ENCODE results near the gene GRM8.

The GRM8 gene

DNA sequence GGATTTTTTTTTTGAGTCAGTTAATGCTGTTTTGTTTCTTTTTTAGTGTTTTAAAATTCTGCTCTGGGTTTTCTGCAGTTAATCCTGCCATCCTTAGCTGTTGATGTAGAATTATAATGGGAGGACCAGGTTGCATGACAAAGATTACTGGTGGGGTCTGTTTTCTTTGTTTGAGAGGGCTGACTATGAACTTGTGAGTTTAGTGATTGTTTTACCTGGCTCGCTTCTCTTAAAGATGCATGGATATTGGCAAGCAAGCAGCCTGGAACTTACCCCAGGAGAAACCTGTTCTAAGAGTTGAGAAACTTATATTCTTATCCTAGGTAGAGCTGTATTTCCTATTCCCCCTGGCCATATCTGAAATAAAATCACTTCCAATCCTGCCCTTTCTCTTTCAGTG is 727.8 kb downstream of the GRM8 start:
- DNase-seq (ENCODE audit: low read depth in 2 of 2), result no peak

DNA sequence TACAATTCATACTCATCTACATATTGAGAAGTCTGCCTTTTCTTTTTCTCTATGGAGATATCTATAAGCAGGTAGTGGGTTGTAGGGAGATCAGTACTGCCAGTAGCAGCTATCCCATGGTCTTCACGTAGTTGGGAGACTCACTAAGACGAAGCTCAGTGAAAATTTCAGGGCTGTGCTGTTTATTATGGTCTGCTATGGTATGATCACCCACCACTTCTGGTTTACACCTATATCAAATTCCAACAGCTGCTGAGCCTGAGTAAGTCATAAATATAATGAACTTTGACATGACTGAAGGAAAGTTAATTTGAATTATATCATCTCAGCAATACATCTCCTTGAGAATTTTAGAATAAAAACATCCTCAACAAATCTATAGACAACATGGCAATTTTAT is 741.7 kb downstream of the GRM8 start:
- DNase-seq (ENCODE audit: low read depth in 2 of 2), result no peak

DNA sequence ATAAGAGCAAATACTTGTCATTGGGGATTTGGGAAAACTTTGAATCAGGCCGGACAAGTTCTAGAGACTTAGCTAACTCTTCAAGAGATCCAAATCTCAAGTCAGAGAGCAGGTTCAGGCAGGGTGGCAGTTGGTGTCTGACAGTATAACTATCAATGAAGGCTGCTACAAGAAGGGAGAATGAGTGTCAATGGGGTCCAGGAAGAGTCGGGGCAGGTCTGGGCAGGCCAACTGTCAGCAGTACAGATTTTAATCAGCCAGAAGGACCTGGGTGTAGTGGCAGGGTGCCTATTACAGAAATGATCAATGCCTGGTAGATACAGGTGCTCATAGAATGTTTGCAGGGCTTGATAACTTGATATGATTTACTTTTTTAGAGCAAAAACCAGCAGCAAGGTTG is 751.1 kb downstream of the GRM8 start:
- DNase-seq (ENCODE audit: low read depth in 2 of 2), result no peak

DNA sequence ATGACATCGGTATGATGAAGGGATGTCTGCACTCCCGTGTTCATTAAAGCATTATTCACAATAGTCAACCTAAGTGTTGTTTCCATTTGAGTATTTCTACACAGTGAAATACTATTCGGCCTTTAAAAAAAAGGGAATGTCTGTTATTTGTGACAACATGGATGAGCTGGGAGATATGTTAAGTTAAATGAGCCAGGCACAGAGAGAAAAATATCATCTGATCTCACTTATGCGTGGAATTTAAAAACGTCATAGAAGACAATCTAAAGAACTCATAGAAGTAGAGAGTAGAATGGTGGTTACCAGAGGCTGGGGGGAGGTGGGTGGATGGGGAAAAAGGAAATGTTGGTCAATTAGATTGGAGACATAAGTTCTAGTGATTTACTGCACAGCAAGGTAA is 753.3 kb downstream of the GRM8 start:
- DNase-seq (ENCODE audit: low read depth in 2 of 2), result no peak

DNA sequence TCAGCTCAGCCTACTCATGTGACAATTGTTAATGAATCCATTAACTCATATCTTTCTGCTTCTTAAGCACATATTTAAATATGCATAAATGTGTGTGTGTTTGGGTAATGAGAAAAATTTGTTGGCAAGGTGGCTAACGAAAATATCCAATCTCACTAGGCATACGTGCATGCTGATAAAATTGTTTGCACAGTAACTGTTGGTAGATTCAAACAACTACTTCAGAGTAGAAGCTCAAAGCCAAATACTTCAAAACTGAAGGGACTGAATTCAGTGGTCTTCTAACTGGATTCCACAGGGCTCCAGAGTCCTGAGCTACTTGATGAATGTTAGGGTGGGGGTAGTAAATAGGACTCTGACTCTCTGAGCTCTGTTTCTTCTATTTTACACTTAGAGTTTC is 757.0 kb downstream of the GRM8 start:
- no peak for DNase-seq (ENCODE audit: low read depth in 2 of 2)

DNA sequence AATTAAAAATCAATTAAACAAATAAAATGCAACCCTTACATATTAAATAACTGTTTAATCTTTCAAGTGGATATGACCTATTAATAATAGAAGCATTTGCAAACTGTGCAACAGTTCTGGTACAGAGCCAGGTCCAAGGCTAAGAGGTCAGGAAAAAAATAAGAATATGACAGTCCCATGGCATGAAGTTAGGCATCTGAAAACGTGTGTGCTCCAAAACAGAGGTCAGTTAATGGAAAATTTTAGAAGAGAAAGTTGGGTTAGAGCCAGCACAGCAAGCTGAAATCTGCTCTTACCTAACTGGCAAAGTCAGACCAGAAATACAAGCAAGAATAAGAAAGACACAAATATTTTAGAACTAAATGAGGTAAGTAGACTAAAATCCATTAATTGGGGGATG is 757.7 kb downstream of the GRM8 start:
- DNase-seq (ENCODE audit: low read depth in 2 of 2), result no peak

DNA sequence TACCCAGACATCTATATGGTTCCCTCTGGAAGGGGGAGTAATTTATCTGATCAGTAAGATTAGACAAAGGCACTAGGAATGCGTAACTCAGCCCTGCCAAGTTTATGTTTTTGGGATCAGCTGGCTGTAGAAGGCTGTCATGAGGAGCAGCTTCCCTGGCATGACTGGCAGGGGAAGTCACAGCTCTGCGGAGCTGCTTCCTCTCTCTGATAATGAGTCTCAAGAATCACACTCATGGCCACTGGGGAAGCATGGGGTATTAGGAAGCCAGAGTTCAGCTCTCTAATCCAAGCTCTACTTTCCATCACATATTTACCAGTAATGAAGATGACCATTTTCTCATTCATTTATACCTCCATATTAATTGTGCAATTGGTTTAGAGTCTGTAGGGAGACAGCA is 758.9 kb downstream of the GRM8 start:
- DNase-seq (ENCODE audit: low read depth in 2 of 2), result no peak

DNA sequence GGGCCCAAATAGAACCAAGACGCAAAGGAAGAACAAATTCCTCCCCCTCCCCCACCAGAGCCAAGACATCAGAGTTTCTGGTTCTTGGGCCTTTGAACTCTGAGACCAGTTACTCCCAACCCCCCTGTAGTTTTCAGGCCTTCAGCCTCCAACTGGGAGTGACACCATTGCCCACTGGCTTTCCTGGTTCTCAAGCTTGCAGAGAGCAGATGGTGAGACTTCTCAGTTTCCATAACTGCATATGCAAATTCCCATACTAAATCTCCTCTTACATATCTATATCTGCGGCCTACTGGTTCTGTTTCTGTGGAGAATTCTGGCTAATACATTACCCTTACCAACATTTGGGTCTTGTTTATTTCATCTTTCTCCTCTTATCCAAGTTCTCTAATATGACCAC is 762.9 kb downstream of the GRM8 start:
- DNase-seq (ENCODE audit: low read depth in 2 of 2), result no peak

DNA sequence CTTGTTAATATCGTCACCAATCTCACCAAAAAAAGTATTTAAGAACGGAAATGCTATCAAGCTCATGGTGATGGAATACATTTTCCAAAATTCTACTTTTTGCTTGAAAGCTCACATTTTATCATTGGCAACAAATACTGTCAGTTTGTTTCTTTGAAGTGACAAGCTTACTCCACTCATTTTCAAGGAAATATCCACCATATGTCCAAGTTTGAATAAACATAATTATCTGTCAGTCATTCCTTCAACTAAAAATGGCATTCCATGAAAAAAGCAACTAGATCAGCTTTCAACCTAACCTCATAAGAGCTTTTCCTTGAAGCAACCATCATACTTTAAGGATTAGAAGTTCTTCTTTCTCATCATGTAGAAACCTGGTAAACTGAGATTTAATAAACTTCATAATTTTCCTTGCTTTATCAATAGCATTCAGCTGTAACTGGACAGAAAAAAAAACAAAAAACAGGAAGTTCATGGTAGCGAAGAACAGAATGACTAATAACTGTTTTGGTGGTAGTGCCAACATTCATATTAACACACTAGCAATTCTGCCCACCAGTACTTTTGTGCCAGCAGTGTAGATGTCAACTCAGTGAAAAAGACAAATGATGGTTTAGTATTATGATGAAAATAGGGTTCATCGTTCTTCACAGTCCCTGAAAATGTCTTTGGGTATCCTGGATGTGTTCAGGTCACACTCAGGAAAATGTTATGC is 764.9 kb downstream of the GRM8 start:
- DNase-seq (ENCODE audit: low read depth in 2 of 2), result no peak

DNA sequence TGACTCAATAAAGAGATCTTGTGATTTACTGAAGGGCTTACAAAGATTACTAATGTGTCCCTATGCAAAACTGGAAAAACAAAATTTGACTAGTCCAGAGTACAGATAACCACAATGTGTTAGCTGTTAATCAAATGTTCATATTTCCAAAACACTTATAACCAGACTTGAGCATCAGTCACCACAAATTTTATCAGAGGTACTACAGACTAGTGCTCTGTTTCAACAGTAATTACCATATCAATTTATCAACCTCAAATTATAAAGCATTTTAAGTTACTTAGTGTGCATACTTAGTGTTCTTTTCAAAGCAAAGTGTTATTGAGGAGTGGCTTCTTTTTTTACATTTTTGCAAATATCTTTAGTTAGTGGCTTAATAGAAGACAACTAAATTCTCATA is 765.9 kb downstream of the GRM8 start:
- DNase-seq (ENCODE audit: low read depth in 2 of 2), result no peak

DNA sequence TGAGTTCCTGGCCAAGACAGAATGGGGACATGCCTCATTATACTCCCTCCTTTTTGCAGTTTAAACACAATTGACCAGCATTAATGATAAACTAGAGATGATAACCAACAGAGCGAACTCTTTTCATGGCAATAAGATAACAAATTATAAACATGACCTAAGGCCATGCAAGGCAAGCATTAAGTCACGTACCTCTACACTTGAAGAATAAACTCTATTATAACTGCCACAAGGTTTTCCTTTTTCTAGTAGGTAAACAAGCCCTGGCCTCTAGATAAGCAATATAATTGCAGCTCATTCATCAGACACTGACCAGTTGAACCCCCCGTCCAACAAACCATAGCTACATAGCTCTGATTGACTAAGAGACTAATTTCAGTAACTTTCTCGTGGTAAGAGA is 767.0 kb downstream of the GRM8 start:
- DNase-seq (ENCODE audit: low read depth in 2 of 2), result no peak

DNA sequence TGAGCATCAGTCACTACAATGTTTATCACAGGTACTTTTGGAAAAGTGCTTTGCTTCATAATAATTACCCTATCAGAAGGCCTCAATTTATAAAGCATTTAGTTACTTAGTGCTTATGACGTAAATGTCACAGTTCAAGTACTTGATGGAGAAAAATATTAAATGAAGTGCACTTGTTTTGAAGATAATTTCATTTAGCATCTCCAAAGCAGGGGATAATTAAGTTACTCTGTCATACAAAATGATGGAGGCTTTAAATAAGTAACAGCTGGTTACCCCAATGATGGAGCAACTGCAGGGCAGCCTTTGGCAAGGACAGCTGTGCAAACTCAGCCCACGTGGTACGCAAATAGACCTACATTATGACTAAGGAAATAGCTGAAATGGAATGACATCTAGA is 768.8 kb downstream of the GRM8 start:
- no peak for DNase-seq (ENCODE audit: low read depth in 2 of 2)

DNA sequence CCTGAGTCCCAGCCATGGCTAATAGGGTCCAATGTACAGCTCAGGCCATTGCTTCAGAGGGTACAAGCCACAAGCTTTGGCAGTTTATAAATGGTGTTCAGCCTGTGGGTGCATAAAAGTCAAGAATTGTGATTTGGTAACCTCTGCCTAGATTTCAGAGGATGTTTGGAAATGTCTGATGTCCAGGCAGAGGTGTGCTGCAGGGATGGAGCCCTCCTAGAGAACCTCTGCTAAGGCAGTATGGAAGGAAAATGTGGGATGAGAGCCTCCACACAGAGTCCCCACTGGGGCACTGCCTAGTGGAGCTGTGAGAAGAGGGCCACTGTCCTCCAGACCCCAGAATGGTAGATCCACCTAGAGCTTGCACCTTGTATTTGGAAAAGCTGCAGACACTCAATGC is 779.9 kb downstream of the GRM8 start:
- no peak for DNase-seq (ENCODE audit: low read depth in 2 of 2)

DNA sequence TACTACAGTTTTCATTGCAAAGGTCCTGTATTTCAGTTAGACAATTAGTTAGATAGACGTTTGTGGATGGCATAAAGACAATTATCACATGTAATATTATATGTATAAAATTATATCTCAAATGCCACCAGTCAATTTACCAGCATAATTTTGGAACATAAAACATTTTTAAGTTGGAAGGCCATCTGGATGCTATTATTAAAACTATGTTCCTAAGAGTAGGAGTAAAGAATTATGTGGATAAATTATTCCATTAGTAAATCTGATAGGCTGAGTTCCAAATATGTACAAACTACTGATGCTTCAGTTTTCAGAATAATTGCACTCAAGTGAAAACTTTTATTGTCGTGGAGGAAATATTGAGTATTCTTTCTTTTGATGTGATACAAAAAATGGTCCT is 790.3 kb downstream of the GRM8 start:
- DNase-seq (ENCODE audit: low read depth in 2 of 2), result no peak

DNA sequence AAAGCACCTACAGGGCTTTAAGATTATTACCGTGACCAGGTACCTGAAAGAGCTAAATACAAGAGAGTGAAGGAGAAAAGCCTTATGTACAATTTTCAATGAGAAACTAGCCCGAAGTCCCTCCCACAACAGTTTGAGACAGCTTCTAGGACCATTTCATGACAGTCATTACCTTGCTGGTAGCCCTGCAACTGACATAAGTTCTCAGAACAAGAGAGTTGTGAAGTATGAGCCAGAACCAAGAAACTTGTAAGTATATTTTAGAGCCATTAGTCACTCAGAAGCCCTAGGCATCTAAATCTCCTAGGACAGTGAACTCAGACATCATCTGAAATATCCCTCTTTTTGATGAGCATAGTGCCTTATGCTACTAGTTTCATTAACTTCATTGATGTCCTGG is 792.1 kb downstream of the GRM8 start:
- DNase-seq (ENCODE audit: low read depth in 2 of 2), result no peak

DNA sequence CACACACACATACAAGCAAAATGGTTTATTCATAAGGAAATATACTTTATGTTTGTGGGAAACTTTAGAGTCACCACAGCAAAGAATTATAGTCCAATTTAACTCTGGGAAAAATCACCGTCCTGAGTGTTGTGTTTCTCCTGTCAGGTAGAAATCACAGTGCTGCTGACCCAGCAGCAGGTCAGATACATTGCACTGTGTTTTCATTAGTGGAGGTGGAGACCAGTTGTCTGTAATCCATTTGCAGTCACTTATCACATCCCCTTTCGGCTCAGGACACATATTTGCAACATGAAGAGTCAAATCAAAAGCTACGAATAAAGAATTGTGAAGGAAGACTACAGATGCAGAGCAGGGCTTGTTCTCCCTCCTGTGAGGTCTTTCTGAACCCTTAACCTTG is 799.6 kb downstream of the GRM8 start:
- DNase-seq (ENCODE audit: low read depth in 2 of 2), result no peak

DNA sequence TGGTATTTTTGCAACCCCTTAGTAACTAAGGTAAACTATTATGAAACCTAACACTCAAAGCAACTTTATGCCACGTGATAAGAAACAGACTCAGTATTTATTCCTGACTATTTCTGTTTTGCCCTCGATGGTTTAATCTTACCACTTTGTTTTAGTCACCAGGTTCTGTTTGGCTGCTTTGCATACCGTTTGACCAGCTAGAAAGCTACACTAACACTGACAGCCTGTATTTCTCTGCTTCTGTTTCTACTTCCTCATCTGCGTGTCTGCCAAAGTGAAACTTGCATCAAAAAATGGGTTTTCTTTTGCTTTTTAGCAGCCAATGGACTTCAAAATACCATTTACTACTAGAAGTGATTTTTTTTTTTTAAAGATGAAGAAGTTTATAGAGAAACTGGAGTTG is 802.5 kb downstream of the GRM8 start:
- no peak for DNase-seq (ENCODE audit: low read depth in 2 of 2)

DNA sequence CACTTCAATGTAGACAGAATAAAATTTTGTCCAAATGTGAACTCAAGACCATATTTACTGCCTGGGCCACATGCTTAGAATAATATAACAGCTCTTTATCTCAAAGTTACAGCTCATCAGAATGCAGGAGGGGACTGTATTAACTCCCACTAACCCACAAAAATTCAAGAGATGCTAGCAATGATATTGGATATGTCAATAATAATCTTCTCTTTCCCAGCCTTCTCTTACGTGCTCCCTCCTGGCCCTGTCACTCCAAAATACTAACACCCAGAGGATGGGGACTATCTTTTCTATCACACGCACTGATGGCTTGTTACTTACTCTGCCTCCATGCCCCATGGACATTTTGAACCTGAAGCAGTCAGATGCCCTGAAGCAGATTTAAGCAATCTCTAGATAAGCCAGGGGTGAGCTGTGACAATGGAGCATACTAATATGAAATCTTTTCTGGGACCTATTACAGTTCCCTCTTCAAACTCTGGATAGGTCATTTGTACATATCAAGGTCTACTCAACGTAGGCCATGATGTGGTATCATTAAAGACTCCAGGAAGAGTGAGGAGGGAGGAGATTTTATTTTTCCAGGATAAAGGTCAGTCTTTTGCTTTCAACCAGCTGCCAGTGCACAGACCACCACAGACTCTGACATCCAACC is 803.0 kb downstream of the GRM8 start:
- DNase-seq (ENCODE audit: low read depth in 2 of 2), result no peak

DNA sequence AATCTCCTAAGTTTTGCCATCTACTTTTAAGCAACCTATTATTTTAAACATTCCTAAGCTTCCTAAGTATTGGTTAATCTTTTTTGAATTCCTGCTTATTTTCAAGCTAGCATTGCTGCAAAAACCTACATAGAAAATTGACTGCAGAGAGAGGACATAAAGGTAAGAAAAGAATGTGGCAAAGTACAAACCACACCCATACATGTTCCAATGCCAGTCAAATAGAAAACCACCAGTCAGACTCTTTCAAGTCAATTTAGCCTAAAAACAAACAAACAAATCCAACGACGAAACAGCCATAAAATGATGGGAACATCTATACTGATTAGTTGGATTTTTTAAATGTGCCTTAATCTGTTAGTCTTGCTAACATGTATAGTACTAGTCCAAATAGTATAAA is 804.8 kb downstream of the GRM8 start:
- no peak for DNase-seq (ENCODE audit: low read depth in 2 of 2)

DNA sequence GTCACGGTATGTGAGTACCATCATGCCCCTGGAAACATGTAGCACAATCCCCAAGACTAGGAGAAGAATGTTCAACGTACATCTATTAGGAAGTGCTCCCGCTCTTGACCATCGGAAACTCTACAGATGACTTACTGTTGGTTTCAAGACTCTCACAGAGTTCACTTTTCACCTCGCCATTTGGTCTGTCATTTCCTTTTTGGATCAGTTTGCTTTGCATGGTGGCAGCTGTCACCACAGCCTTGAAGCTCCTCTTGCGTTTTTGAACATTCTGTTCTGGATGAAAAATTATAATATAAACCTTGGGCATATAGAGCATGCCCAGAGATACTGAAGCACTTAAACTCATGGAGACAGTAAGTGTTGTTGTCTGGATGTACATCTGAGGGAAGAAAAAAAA is 806.8 kb downstream of the GRM8 start:
- DNase-seq (ENCODE audit: low read depth in 2 of 2), result no peak

DNA sequence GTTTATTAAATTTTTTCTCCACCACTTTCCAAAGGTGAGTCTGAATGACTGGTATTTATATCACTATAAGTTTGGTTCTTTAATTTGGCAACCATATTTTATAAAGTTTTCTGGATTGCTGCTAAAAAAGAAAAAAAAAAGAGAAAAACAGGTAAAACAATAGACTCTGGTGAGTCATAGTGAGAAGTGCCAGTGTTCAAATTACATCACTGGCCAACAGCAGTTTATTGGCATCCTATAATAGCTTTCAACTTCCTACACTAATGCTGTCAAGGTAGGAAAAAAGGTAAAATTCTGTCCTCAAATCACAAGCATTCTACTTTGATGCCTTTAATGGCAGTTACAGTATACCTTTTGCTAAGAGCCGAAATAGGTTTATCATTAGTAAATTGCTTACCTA is 808.8 kb downstream of the GRM8 start:
- no peak for DNase-seq (ENCODE audit: low read depth in 2 of 2)

DNA sequence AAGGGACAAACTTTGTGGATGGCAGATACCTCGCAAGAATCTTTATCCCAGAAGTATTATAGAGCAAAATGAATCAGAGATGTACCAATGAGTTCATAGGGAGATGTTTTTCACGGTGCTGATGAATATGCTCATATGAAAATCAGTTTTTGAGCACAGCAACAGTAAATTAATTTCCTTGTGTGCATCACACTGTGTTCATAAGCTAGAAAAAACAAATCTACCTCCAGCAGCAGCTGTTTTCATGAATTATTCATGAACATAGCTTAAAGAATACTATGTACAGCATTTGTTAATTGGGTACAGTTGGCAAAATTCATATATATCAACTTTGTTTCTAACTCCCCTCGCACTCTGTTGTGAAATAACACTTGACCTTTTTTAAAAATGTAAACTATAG is 809.8 kb downstream of the GRM8 start:
- DNase-seq (ENCODE audit: low read depth in 2 of 2), result no peak

DNA sequence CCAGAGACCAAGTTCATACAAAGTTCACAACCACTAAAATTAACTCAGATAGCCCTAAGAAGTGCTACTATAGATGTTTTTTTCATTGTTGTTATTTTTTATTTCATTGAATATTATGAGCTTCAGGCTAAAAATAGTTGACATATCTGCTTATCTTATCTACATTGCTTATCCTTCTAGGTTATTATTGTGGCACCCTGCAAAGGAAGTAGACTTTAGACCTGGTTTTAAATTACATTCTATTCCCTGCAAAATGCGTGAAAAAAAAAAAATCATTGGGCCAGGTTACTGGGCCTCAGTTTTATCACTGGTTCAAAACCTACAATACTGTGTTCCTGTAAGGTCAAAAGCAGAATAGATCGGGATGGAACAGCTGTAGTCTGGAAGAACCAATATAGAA is 811.0 kb downstream of the GRM8 start:
- DNase-seq (ENCODE audit: low read depth in 2 of 2), result no peak

DNA sequence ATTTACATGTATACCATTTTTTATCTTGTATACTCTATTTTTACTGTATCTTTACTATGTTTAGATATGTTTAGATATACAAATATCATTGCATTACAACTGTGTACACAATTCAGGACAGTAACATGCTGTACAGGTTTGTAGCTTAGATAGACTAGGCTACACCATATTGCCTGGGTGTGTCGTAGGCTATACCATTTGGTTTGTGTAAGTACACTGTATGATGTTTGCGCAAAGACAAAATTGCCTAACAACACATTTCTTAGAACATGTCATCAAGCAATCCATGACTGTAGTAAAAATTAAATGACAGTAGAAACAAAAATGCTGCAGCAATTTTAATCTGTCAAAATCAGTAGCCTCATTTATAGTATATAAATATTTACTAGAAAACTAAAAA is 812.2 kb downstream of the GRM8 start:
- DNase-seq (ENCODE audit: low read depth in 2 of 2), result no peak
